Fibroblast of lung (primary cell): Measurements from ENCODE around the gene P3R3URF.

Source experiments
- EZH2 ChIP-seq: IDR thresholded peaks from 2 replicates; pipeline ENCODE4 v1.5.1; 2012; ENCODE audit warnings: low read length, control low read depth, mild to moderate bottlenecking; ENCODE audit errors: missing control alignments
- TF ChIP-seq, protein P1 (sequence below), 2 donors: IDR thresholded peaks in 1 of 2; conservative IDR thresholded peaks in 1 of 2; 1 replicate in 1 of 2; 2 replicates in 1 of 2; pipeline ENCODE4 v1.5.1; 2011 to 2012; ENCODE audit warnings: low read length in 2 of 2, control low read depth in 1 of 2, inconsistent platforms in 1 of 2, low read depth in 1 of 2, mild to moderate bottlenecking in 1 of 2

- TF ChIP-seq EZH2 = no peak
- TF ChIP-seq, protein P1, sequence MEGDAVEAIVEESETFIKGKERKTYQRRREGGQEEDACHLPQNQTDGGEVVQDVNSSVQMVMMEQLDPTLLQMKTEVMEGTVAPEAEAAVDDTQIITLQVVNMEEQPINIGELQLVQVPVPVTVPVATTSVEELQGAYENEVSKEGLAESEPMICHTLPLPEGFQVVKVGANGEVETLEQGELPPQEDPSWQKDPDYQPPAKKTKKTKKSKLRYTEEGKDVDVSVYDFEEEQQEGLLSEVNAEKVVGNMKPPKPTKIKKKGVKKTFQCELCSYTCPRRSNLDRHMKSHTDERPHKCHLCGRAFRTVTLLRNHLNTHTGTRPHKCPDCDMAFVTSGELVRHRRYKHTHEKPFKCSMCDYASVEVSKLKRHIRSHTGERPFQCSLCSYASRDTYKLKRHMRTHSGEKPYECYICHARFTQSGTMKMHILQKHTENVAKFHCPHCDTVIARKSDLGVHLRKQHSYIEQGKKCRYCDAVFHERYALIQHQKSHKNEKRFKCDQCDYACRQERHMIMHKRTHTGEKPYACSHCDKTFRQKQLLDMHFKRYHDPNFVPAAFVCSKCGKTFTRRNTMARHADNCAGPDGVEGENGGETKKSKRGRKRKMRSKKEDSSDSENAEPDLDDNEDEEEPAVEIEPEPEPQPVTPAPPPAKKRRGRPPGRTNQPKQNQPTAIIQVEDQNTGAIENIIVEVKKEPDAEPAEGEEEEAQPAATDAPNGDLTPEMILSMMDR (conservative IDR thresholded peaks at IDR 0.05 in 1 of 2, IDR thresholded peaks at IDR 0.05 in 1 of 2; ENCODE audit: low read depth in 1 of 2, low read length in 2 of 2) = no peak
Observed at GRCh38 chr1:46153732-46154131, 22.6 kb downstream of the P3R3URF start.
